GM12878 (cell line): Measurements from ENCODE around the gene ADSL. TPM values are rescaled to one million over a fixed set of nuclear protein-coding genes. Genes with fewer than 3 reads are reported as not detected.
A peak's percentile ranks its signal among the peaks of the same experiment; 100 is the strongest.

Experiments used
- BMI1 ChIP-seq: fragments of 450-650 bp; IDR thresholded peaks from 2 replicates; pipeline ENCODE4 v1.6.1; 2016; ENCODE audit warnings: mild to moderate bottlenecking, moderate library complexity, borderline replicate concordance
- BRCA1 ChIP-seq: IDR thresholded peaks from 2 replicates; pipeline ENCODE4 v1.6.1; 2011; ENCODE audit warnings: low read depth, low read length, improper control_type of control experiment
- CBFB ChIP-seq: IDR thresholded peaks from 2 replicates; pipeline ENCODE4 v1.6.1; 2016; ENCODE audit warnings: antibody characterized with exemption, low read depth
- CBX5 ChIP-seq: sonication (generic); IDR thresholded peaks from 2 replicates; pipeline ENCODE4 v1.6.1; 2016; ENCODE audit warnings: low read depth, moderate library complexity, mild to moderate bottlenecking, inconsistent platforms
- DPF2 ChIP-seq: fragments of 450-650 bp; IDR thresholded peaks from 2 replicates; pipeline ENCODE4 v1.6.1; 2017; ENCODE audit warnings: mild to moderate bottlenecking
- EGR1 ChIP-seq, 2 experiments: IDR thresholded peaks; 1 replicate in 1 of 2; 2 replicates in 1 of 2; pipeline ENCODE4 v1.6.1; 2011 to 2012; ENCODE audit warnings: low read depth in 2 of 2, low read length in 2 of 2, borderline replicate concordance in 1 of 2, mild to moderate bottlenecking in 1 of 2, moderate library complexity in 1 of 2
- EP300 ChIP-seq, 2 experiments: fragments of 150-350 bp in 1 of 2; IDR thresholded peaks; 2 replicates each; pipeline ENCODE4 v1.6.1; 2011 to 2012; ENCODE audit warnings: low read depth in 2 of 2, low read length in 2 of 2, borderline replicate concordance in 1 of 2, improper control_type of control experiment in 1 of 2, inconsistent platforms in 1 of 2; ENCODE audit not compliant: control insufficient read depth in 1 of 2
- GATAD2B ChIP-seq: fragments of 450-650 bp; conservative IDR thresholded peaks from 2 replicates; pipeline ENCODE4 v1.6.1; 2017; ENCODE audit warnings: low read depth, mild to moderate bottlenecking, moderate library complexity
- HDAC2 ChIP-seq: fragments of 200-600 bp; sonication (generic); IDR thresholded peaks from 2 replicates; pipeline ENCODE4 v1.6.1; 2017
- IRF3 ChIP-seq: fragments of 450-650 bp; IDR thresholded peaks from 2 replicates; pipeline ENCODE4 v1.6.1; 2014; ENCODE audit warnings: mild to moderate bottlenecking
- JUND ChIP-seq: IDR thresholded peaks from 2 replicates; pipeline ENCODE4 v1.6.1; 2012; ENCODE audit warnings: low read depth, mild to moderate bottlenecking, low read length, improper control_type of control experiment, moderate library complexity
- KDM1A ChIP-seq: fragments of 200-600 bp; sonication (generic); IDR thresholded peaks from 2 replicates; pipeline ENCODE4 v1.6.1; 2016; ENCODE audit warnings: borderline replicate concordance
- LARP7 ChIP-seq: fragments of 450-650 bp; IDR thresholded peaks from 2 replicates; pipeline ENCODE4 v1.6.1; 2017; ENCODE audit warnings: mild to moderate bottlenecking
- MXI1 ChIP-seq: fragments of 150-350 bp; IDR thresholded peaks from 2 replicates; pipeline ENCODE4 v1.6.1; 2011; ENCODE audit warnings: low read depth, mild to moderate bottlenecking, inconsistent platforms, low read length, improper control_type of control experiment
- NFXL1 ChIP-seq: fragments of 450-650 bp; IDR thresholded peaks from 2 replicates; pipeline ENCODE4 v1.6.1; 2017; ENCODE audit warnings: antibody characterized with exemption, mild to moderate bottlenecking, borderline replicate concordance
- NR2C1 ChIP-seq: fragments of 450-650 bp; IDR thresholded peaks from 2 replicates; pipeline ENCODE4 v1.6.1; 2017; ENCODE audit warnings: antibody characterized with exemption, mild to moderate bottlenecking, moderate library complexity
- SUPT20H ChIP-seq: IDR thresholded peaks from 2 replicates; pipeline ENCODE4 v1.6.1; 2011; ENCODE audit warnings: low read depth, mild to moderate bottlenecking, low read length, moderate library complexity, borderline replicate concordance; ENCODE audit not compliant: control insufficient read depth
- TARDBP ChIP-seq: IDR thresholded peaks from 2 replicates; pipeline ENCODE4 v1.6.1; 2016; ENCODE audit warnings: borderline replicate concordance
- TBL1XR1 ChIP-seq: IDR thresholded peaks from 2 replicates; pipeline ENCODE4 v1.6.1; 2012; ENCODE audit warnings: low read depth, low read length, improper control_type of control experiment
- TCF7 ChIP-seq: IDR thresholded peaks from 2 replicates; pipeline ENCODE4 v1.6.1; 2014; ENCODE audit warnings: antibody characterized with exemption, borderline replicate concordance
- USF1 ChIP-seq: IDR thresholded peaks from 2 replicates; pipeline ENCODE4 v1.6.1; 2011; ENCODE audit warnings: borderline replicate concordance, low read depth, mild to moderate bottlenecking, moderate library complexity, mixed read lengths, low read length; ENCODE audit not compliant: insufficient read depth; ENCODE audit errors: extremely low read length
- ZBED1 ChIP-seq: IDR thresholded peaks from 2 replicates; pipeline ENCODE4 v1.6.1; 2016; ENCODE audit warnings: borderline replicate concordance
- ZNF687 ChIP-seq: fragments of 450-650 bp; IDR thresholded peaks from 2 replicates; pipeline ENCODE4 v1.6.1; 2017; ENCODE audit warnings: mild to moderate bottlenecking, moderate library complexity
- polyA plus RNA-seq, 11 experiments: library from polyadenylated mRNA; depleted of rRNA in 4 of 11; unstranded in 6 of 11; stranded (reverse) in 5 of 11; fragments of >200 nt; fragmentation: Nextera tagmentation in 4 of 11; fragmentation: Illumina TruSeq in 1 of 11; extraction: Ambion mirVana in 4 of 11; extraction: Trizol in 1 of 11; gene quantifications; 1 replicate in 1 of 11; 2 replicates in 10 of 11; pipeline versions ENCODE4 v1.2.1 to v1.2.3, GENCODE V29; 2011 to 2016; ENCODE audit warnings: inconsistent platforms in 2 of 11, missing spikeins in 2 of 11, low read depth in 1 of 11
- total RNA-seq, 4 experiments: library from RNA; depleted of rRNA in 3 of 4; stranded (reverse); fragments of >200 nt in 3 of 4; fragmentation: Illumina TruSeq in 1 of 4; extraction: Trizol in 1 of 4; gene quantifications; 2 replicates each; pipeline versions ENCODE4 v1.2.1 to v1.2.3, GENCODE V29; 2013 to 2021

The ADSL gene
- total and polyA plus RNA-seq, 10 of the 15 experiments (the other 5 are each of a cell fraction or from before 2014, with no cell fraction given): 126 to 313 (median 143) TPM

GRCh38 chr22:40436505-40437431 lies 90.5 kb downstream of the ADSL start (continued):
- TF ChIP-seq IRF3: no peak
- TF ChIP-seq DPF2: peak; percentile 85
- no peak for TF ChIP-seq CBX5
- TF ChIP-seq EGR1 (IDR thresholded peaks at IDR 0.05; ENCODE audit: borderline replicate concordance in 1 of 2, low read depth in 2 of 2, low read length in 2 of 2): no peak
- no peak for TF ChIP-seq ZNF687
- TF ChIP-seq USF1: no peak
- TF ChIP-seq NR2C1: no peak
- peak; percentile 62 for TF ChIP-seq TBL1XR1
- TF ChIP-seq EP300 (IDR thresholded peaks at IDR 0.05; ENCODE audit: borderline replicate concordance in 1 of 2, control insufficient read depth in 1 of 2, low read depth in 2 of 2, low read length in 2 of 2): peak in 1 of 2 experiments; percentile 51; a peak in 3 of 4 replicates
- TF ChIP-seq CBFB: peak; percentile 72; the same call in 1 of the 2 replicates
- TF ChIP-seq GATAD2B: no peak
- no peak for TF ChIP-seq KDM1A
- no peak for TF ChIP-seq LARP7
- TF ChIP-seq NFXL1: no peak
- peak; percentile 78; the same call in 1 of the 2 replicates for TF ChIP-seq TCF7
- TF ChIP-seq HDAC2: no peak
- TF ChIP-seq BMI1: no peak
- no peak for TF ChIP-seq ZBED1
- no peak for TF ChIP-seq BRCA1
- TF ChIP-seq JUND: 0 out of 2 replicates have a peak, but pooled peaks have one; percentile 23
- no peak for TF ChIP-seq SUPT20H
- peak; percentile 62; the same call in 1 of the 2 replicates for TF ChIP-seq MXI1
- no peak for TF ChIP-seq TARDBP
